Uterus (tissue), 2 donors: Measurements from ENCODE around the gene DRD4.
A peak's percentile ranks its signal among the peaks of the same experiment; 100 is the strongest.

Source experiments
- CTCF ChIP-seq, 4 experiments: fragments of 200-600 bp in 2 of 4; fragments of 450-650 bp in 2 of 4; sonication (generic) in 2 of 4; IDR thresholded peaks; one replicate each; pipeline ENCODE4 v1.5.1; 2016 to 2019; ENCODE audit warnings: antibody characterized with exemption in 4 of 4, mild to moderate bottlenecking in 2 of 4, moderate library complexity in 1 of 4
- POLR2A ChIP-seq, 2 donors: fragments of 450-650 bp; IDR thresholded peaks; one replicate each; pipeline ENCODE4 v1.6.1; 2016; ENCODE audit warnings: antibody characterized with exemption in 2 of 2, mild to moderate bottlenecking in 1 of 2, moderate library complexity in 1 of 2

- TF ChIP-seq CTCF (IDR thresholded peaks at IDR 0.05) (peak; percentile 58 to 84 (median 73)), POLR2A (IDR thresholded peaks at IDR 0.05) (no peak)
These were observed 25.7 kb downstream of the DRD4 start for GRCh38 chr11:662689-663274.
